PFSK-1 (cell line): ENCODE measurements around the gene DPP6.

Experiments used
- FOXP2 ChIP-seq: optimal IDR thresholded peaks from 2 replicates; pipeline ENCODE3; 2011; ENCODE audit warnings: borderline replicate concordance, control low read depth, inconsistent platforms; ENCODE audit not compliant: insufficient read depth; ENCODE audit errors: extremely low read length, extremely low read depth
- POLR2AphosphoS5 ChIP-seq: IDR thresholded peaks from 2 replicates; pipeline ENCODE4 v1.6.1; 2012; ENCODE audit warnings: low read depth, mild to moderate bottlenecking, control low read depth, low read length, moderate library complexity
- SIN3A ChIP-seq: IDR thresholded peaks from 2 replicates; pipeline ENCODE4 v1.6.1; 2012; ENCODE audit warnings: mild to moderate bottlenecking, low read length, moderate library complexity, borderline replicate concordance; ENCODE audit not compliant: insufficient read depth
- TAF1 ChIP-seq: IDR thresholded peaks from 2 replicates; pipeline ENCODE4 v1.6.1; 2012; ENCODE audit warnings: low read length, control low read depth, borderline replicate concordance; ENCODE audit not compliant: insufficient read depth
- TF ChIP-seq, protein P1 (sequence below), 2 experiments: IDR thresholded peaks; 2 replicates each; pipeline versions ENCODE4 v1.6.1 to v1.8.0; 2011 to 2012; ENCODE audit warnings: low read depth in 2 of 2, low read length in 2 of 2, control low read depth in 1 of 2, inconsistent platforms in 1 of 2, mild to moderate bottlenecking in 1 of 2, moderate library complexity in 1 of 2; ENCODE audit not compliant: insufficient read depth in 1 of 2

The DPP6 gene

DNA sequence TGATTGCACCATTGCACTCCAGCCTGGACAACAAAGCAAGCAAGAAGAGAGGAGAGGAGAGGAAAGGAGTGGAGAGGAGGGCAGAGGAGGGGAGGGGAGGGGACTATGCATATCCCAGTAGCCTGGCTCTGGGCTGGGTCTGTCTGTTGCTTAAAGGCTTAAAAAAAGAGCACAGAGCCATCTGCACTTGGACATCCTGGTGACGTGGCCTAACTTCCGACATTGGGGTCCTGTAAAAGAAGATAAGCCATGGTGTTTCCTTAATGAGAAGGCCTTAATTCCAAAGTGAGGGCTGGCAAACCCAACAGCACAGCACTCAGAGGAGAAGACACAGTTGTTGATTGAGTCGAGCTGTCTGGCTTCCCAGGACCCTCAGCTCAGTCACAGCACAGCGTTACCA is 598.1 kb downstream of the DPP6 start:
- TF ChIP-seq SIN3A, result no peak
- no peak for TF ChIP-seq FOXP2
- TF ChIP-seq TAF1, result no peak
- TF ChIP-seq POLR2AphosphoS5, result no peak
- TF ChIP-seq, protein P1, sequence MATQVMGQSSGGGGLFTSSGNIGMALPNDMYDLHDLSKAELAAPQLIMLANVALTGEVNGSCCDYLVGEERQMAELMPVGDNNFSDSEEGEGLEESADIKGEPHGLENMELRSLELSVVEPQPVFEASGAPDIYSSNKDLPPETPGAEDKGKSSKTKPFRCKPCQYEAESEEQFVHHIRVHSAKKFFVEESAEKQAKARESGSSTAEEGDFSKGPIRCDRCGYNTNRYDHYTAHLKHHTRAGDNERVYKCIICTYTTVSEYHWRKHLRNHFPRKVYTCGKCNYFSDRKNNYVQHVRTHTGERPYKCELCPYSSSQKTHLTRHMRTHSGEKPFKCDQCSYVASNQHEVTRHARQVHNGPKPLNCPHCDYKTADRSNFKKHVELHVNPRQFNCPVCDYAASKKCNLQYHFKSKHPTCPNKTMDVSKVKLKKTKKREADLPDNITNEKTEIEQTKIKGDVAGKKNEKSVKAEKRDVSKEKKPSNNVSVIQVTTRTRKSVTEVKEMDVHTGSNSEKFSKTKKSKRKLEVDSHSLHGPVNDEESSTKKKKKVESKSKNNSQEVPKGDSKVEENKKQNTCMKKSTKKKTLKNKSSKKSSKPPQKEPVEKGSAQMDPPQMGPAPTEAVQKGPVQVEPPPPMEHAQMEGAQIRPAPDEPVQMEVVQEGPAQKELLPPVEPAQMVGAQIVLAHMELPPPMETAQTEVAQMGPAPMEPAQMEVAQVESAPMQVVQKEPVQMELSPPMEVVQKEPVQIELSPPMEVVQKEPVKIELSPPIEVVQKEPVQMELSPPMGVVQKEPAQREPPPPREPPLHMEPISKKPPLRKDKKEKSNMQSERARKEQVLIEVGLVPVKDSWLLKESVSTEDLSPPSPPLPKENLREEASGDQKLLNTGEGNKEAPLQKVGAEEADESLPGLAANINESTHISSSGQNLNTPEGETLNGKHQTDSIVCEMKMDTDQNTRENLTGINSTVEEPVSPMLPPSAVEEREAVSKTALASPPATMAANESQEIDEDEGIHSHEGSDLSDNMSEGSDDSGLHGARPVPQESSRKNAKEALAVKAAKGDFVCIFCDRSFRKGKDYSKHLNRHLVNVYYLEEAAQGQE (IDR thresholded peaks at IDR 0.05; ENCODE audit: insufficient read depth in 1 of 2, low read depth in 2 of 2, low read length in 2 of 2), result no peak

DNA sequence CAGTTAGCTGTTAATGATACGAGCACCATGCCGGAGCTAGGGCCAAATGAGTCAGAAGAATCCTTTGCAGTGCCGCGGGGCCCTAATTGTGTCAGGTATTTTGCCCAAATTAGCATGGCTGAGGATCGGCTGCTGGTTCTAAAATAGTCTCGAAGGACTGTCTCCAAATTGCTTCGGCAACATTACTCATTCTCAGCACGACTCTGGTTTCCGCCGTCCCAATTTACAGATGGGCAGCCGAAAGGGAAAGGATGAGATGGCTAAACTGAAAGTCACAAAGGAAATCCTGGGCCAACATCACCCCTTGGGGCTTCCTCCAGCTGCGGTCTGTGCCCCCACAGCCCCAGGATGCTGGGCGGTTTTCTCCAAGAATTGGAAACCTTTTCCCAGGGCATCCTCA is 599.3 kb downstream of the DPP6 start:
- TF ChIP-seq POLR2AphosphoS5, result no peak

DNA sequence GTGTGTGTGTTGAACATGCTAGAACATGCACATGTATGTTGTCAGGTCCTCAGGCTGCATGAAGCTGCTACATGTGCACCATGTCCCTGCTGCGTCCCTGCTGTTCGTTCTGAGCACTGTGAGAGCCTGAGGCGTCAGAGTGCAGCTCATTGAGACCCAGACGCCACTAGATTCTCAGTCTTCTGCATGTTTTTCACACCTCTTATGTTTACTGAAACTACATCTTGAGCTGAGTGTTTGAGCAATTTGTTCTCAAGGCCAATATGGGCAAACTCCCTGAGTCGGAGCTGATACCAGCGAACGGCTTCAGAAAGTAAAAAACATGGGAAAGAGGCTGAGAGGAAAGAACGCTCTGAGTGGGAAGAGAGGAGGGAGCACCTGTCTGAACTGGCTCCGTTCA is 600.4 kb downstream of the DPP6 start:
- TF ChIP-seq TAF1 (no peak), FOXP2 (no peak), POLR2AphosphoS5 (no peak), SIN3A (no peak)
- TF ChIP-seq, protein P1 (IDR thresholded peaks at IDR 0.05; ENCODE audit: insufficient read depth in 1 of 2, low read depth in 2 of 2, low read length in 2 of 2), result no peak

DNA sequence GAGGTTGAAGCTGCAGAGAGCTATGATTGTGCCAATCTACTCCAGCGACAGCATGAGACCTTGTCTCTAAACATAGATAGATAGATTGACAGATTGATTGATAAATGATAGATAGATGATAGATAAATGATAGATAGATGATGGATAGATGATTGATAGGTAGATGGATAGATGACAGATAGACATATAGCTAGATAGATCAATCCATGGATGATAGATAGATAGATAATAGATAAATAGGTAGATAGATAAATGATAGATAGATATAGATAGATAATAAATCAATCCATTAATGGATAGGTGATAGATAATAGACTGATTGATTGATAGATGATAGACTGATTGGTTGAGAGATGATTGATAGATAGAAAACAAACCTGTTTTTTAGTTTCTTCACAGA is 601.1 kb downstream of the DPP6 start:
- TF ChIP-seq POLR2AphosphoS5, result no peak
- TF ChIP-seq, protein P1 (IDR thresholded peaks at IDR 0.05; ENCODE audit: insufficient read depth in 1 of 2, low read depth in 2 of 2, low read length in 2 of 2), result no peak
- TF ChIP-seq FOXP2, result no peak
- no peak for TF ChIP-seq TAF1
- no peak for TF ChIP-seq SIN3A

DNA sequence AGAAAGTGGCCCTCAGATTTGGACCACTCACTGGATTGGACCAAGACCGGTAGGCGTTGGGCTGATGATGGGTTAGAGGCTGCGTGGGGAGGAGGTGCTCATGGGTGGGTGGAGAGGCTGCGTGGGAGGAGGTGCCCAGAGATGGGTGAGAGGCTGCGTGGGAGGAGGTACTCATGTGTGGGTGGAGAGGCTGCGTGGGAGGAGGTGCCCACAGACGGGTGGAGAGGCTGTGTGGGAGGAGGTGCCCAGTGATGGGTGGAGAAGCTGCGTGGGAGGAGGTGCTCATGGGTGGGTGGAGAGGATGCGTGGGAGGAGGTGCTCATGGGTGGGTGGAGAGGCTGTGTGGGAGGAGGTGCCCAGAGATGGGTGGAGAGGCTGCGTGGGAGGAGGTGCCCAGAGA is 604.4 kb downstream of the DPP6 start:
- TF ChIP-seq POLR2AphosphoS5 (no peak), FOXP2 (no peak), TAF1 (no peak), SIN3A (no peak)
- TF ChIP-seq, protein P1 (IDR thresholded peaks at IDR 0.05; ENCODE audit: insufficient read depth in 1 of 2, low read depth in 2 of 2, low read length in 2 of 2), result no peak
